T-helper 9 cell (primary cell): ENCODE results near the gene LAMA2.

ENCODE experiments used
- DNase-seq: peaks from one replicate; pipeline ENCODE4 v3.0.0-alpha.2; 2020

LAMA2 gene

DNA sequence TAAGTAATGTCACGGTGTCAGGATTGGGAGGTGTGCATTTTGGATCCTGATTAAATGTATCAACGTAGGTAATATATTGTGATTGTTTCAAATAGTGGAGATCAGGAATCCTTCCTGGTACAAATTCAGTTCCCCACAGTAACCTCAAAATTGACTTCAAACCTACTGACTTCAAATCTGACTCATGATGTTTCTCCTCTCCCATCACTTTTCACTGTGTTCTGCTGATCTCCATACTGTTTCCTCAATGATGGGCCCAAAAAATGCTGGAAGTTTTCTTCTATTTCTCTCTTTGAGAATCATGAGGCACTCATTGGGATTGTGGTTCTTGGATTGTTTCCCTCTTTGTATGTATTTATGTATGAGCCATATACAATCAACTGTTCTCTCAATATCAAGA, 35.9 kb downstream of the LAMA2 start:
- no peak for DNase-seq

DNA sequence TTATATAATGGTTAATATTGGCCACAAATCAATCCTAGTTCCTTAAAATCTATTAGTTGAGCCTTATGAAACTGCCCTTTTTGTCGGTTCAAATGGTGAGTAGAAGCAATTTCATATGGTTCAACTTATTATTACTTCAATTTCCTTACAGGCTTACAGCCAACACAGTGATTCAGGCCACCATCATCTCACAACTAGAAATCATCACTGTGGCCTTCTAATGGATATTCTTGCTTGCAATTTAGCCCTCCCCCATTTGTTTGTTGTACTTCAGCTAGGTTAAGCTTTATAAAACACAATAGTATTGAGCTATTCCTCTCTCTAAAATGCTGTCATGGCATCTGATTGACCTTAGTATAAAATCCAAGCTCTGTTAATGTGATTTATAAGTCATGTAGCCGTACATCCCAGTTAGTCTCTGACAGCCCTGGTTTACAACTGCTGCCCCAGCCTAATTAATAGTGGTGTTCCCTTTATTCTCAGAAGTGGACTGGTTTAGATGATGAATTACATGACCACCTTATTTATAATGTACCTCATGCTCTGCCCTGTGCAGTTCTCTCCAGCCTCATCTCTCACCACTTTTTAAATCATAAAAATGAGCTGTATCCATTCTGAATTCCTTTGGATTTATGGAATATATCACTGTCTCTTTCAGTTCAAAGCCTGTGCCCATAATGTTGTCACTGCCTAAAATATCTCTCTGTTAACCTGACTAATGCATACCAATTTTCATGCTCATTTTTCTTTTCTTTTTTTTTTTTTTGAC, 36.7 kb downstream of the LAMA2 start:
- no peak for DNase-seq

DNA sequence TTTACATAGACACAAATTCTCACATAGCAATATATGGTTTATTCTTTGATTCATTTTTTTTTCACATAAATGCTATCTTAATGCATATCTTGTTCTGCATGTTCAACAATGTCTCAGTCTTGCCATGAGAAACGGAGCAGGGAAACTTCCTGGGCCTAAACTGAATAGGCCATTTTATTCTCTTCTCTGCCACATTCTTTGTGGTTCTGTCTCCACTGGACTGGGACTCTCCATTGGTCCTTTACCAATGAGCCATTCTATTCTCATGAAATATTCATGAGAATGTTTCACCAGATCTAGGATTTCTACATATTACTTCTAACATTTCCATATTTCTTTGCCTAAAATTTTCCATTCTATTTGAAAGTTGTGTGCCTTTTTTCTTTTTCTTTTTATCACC, 42.8 kb downstream of the LAMA2 start:
- no peak for DNase-seq

DNA sequence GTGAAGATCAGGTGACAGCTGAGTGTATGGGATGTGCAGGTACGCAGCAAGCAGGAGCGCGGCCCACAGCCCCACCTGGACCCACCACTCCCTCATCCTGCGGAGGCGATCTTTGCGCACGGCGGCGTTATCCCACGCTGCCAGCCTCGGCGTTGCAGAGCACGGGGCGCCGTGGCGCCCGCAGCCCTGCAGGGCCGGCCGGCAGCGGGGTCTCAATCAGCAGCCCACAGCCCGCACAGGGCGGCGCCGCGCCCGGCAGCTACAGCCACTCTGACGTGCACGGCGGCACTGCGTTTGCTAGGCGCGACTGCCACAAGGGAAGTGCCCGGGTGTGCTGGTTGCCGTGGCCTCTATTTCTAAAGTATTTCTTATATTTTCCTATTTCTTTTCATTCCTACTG, 46.9 kb downstream of the LAMA2 start:
- no peak for DNase-seq

DNA sequence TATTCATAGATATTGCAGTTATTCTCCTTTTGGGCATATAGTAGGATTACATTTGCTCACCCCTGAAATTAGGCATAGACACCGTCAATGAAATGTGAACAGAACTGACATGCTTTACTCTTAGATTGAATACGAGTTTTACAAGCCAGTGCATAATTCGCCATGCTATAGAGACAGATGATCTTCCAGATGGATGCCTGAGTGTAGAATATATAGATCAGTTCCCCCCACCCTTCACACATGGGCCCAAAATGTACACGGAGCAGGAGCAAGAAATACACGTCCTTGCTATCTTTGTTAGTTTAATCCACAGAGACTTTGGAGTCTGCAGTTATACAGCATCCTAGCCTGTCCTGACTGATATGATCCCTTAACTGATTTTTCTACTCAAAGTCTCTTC, 47.4 kb downstream of the LAMA2 start:
- DNase-seq: no peak

DNA sequence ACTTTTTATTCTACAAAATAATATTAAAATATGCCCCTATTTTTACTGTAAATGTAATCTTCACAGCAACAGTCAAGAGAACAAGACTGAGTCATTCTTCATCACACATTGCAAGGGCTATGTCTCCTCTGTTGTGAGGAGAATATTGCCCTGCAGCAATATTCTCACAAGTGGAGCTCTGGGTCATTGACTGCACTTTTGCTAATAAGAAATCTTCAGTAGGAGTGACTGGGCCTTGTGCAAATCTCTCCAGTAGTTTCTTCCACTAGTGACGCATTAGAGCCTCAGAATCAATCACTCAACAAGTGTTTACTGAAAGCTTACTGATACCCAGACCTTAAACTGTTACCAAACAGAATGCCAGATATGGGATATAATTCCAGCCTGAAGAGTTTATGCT, 49.1 kb downstream of the LAMA2 start:
- no peak for DNase-seq

DNA sequence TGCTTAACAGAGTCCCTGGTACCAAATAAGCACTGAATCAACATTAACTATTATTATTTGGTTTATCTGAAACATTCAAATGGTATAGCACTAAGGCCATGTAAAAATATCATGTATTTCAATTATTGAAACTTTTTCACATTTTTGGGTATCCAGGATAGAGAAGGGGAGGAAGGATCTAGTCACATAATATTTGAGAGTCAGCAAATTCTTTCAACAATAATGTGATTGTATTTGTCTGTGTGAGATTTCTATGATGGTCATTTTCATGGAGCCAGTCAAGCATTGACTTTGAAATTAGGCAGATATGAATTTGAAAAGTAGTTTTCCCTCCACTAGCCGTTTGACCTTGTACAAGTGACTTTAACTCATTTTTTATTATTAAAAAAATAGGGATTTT, 67.9 kb downstream of the LAMA2 start:
- no peak for DNase-seq

DNA sequence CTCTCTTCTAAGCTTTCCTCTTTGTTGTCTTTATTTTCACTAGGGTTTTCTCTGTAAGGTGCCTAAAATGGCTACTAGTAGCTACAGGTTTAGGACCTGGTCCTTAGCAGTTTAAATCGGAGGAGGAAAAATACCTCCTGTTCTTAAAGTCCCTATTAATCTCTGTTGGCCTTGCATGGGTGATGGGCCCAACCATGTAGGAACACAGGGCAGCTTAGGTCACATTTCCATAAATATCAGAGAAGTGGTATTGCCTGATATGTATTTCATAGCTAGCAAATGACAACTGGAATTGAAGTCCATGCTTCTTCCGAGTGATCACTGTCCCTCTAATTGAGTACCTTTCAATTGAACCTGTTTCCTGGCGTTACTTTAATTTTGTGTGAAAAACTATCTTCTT, 70.0 kb downstream of the LAMA2 start:
- no peak for DNase-seq

DNA sequence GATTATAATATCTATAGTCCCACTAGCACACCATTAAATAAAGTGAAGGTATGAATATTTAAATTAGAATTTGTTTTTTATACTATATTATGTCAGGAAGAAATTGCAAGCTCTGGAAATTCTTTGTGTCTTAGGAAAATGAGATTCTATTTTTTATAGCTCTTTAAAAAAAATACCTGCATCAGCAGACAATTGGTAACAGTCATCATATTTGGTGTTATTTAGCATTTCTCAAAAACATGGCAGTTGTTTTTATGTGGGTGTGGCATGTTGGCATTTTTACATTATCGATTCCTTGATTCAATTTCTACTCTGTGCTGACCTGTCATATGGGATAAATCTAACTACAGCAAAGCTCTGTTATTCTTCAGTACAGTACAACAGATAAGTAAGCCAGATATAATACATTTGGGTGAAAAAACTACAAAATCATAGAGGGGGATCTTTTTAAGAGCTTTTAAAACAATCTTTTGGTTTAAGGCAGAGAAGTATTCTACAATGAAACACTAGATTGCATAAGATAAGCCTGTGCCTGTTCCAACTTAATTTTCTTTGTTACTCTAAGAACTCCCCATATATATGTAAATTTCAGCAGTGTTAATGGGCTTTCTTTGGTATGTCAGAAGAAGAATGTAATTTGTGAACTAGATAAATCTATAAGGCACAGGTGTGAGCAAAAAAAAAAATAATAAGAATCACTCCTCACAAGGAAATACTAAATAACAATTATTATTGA, 71.5 kb downstream of the LAMA2 start:
- DNase-seq: no peak

DNA sequence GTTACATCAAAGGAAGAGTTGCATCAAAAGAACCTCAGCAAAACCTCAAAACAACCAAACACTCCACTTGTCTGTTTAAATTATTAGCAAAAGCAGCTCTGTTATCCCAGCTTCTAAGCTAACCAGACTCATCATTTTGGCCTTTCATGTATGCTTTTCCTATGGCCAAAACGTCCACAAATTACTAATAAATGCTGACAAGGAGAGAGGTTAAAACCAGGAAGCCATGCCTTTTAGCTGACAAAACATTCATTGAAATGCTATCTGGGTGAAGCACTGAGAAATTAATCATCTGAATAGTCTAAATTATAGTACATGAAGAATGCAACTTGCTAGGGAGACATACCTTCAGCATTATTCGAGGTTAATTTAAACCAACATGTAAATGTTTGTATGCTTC, 80.6 kb downstream of the LAMA2 start:
- no peak for DNase-seq

DNA sequence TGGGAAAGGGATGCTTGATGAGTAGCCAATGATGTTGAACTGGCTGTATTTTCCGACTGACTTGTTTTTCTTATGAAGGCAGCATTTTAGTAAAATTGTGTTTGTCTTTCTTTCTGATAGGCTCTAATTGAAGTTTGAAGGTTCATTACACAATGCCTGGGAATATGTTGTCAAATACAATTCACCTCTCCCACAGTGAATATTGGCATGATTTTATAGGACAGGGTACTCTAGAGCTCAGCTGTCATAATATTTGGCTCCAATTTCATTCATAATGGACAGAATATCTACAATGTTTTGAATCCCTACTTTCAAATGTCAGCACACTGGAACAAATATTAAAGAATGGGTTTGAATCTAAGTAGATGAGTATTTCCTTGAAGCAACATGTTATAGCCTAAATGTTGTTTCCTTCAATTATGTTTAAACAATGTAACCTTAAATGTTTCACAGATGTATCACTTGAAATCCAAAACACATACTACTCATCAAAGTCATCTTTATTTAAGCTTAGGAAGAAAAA, 81.4 kb downstream of the LAMA2 start:
- no peak for DNase-seq

DNA sequence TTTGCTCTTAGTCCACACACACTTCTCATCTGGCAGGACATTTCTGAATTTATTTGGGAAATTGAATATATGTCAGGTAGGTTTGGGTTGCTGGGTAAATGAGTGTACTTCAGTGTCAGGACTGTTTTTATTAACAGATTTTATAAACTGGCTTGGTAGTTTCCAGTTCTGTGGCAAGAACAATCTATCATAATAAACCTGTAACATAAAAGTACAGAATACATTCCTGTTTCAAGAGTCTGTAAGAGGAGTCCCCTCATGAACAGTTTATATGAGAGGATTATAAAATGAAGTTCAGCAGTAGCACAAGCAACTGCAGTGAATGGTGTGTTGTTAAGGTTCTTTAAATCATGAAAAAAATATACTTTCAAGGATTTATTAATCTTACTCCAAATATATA, 81.8 kb downstream of the LAMA2 start:
- no peak for DNase-seq

DNA sequence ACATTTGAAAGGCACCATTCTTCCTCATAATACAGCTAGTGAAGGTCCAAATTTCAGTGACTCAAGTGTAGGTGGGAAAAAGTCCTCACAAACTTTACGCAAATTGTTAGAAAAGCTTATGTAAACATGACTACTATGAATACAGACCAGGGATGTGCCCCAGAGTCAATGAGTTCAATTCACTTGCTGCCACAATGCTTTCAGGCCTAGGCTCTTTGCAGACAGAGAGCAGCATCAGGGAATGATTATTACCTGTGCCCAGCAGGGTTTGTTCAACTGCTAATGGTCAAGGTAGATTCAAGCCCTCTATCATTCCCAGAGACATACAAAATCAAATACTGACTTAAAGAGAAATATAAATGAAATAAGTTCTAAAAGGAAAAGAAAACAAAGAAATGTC, 84.0 kb downstream of the LAMA2 start:
- DNase-seq: no peak

DNA sequence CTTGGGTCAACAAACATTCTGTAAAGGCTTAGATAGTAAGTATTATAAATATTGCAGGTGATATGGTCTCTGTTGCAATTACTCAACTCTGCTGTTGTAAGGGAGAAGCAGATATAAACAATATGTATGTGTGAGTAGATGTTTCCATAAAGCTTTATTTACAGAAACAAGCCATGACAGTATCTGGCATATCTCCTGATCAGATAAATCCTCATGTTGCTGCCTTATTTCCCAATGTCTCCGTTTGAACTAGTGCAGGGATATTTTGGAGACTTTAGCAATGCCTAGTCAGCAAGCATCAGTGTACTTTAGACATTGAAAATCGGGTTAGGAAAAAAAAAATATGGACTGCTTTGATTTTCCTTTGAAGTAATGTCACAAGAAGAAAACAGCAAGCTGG, 96.1 kb downstream of the LAMA2 start:
- DNase-seq: no peak

DNA sequence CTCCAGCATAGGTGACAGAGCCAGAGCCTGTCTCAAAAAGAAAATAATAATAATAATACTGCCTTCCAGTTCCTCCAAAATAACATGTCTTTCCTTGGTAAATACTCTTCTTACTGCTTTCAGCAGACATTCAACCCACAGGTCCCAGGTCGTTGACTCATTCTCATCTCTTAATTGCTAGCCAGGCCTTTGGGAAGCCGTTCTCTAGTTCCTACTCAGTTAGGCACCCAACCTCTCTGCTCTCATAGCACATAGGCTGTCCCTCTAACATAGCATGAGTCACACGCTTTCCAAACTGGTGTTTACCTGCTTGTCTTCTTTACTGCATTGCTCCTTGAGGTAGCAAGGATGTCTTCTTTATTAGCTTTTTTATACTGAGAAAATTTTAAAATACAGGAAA, 98.8 kb downstream of the LAMA2 start:
- DNase-seq: no peak

DNA sequence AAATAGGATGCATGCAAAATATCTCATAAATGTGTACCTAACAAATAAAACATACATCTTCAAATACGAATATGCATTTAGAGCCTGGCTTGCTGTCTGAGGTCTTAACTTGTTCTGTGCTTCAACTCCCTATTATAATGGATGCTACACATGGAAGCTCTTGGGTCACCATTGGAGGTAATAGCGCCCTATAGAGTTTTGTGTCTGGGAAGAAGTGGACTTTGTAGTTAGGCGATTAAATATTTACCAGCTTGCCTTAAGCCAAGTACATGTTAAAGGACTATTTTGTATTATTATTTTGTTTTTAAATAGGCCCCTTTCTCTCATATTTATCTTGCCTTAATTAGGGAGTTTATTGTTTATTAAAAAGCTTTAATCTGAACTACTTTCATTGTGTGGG, 107.4 kb downstream of the LAMA2 start:
- no peak for DNase-seq

DNA sequence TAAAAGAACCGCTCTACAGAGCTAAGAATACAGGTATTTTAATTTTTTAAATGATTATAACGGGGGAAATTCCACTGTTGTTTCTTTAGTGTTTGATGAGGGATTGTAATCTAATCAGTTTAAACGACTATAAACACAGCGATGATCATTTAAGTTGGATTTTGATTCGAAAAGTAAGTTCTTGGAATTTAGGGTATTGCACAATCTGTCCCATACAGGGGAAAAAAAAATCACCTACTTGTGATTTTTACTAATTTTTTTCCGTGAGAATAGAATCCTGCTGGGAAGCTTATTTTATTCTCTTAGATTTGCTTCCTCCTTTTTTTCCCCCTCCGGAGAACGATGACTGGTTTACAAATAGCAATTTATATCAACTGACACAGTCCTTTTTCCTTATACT, 108.0 kb downstream of the LAMA2 start:
- DNase-seq: no peak

DNA sequence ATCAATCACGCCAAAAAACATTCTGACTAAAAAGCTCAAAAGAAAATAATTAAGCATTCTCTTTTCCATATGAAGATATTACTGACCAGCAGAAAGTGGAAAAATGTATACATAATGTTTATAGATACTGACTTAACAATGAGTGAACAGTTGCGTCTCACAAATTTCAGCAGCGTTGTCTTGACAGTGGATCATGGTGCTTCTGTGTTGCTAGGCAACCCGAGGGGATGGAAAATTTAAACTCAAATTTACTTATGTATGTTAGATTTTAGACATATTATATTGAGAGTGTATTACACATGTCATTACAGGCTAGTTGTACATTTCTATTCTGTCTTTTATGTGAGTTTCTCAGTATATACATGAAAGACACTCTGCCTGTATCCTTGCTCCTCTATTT, 110.2 kb downstream of the LAMA2 start:
- no peak for DNase-seq

DNA sequence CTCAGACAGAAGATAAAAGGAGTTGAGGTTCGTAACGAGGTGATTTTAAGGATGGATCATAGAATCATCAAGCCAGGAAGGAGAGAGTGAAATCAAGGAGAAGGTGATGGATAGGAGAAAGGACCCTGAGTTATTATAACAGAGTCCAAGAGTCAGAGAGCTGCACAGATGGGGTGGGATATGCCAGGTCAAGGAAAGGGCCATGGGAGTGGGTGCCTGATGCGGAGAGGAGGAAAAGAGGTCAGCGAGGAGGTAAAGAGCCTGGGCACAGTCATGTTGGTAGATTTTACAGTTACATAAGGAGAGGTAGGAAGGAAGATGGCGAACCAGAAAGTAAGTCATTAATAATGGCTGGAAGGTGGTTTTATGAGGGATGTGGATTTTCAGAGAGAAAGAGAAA, 114.9 kb downstream of the LAMA2 start:
- DNase-seq: no peak

DNA sequence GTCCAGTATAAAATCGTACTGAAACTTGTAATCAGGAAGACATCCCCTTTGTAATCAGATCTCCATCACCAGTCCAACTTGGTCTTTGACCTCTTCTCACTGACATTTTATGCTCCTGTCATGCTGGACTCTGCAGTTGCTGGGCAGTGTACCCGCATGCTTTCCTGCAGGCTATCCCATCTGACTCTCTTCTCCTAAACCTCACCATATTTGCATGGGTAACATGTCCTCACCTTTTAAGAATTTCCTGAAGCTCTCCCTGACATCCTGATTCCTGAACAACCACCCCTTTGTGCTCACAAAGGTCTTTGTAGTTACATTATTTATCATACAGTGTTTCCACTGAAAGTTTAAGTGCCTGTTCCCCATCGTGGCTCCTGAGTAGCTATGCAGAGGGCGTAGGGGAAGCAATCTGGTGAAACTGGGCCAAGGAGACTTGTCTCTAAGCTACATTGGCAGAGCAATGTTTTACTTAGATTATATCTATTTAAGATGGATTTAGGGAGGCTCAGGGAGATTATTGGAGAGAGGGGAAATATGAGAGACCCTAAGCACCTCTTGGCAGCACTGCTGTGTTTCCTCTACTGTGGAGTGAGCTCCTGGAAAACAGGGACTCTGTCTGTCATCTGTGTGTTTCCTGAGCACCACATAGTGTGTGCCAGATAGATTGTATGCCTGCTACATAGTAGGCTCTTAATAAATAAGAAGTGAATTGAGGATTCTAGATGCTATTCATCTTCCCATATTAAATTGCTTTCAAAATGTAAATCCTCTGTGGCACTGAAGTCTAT, 124.0 kb downstream of the LAMA2 start:
- DNase-seq: no peak

DNA sequence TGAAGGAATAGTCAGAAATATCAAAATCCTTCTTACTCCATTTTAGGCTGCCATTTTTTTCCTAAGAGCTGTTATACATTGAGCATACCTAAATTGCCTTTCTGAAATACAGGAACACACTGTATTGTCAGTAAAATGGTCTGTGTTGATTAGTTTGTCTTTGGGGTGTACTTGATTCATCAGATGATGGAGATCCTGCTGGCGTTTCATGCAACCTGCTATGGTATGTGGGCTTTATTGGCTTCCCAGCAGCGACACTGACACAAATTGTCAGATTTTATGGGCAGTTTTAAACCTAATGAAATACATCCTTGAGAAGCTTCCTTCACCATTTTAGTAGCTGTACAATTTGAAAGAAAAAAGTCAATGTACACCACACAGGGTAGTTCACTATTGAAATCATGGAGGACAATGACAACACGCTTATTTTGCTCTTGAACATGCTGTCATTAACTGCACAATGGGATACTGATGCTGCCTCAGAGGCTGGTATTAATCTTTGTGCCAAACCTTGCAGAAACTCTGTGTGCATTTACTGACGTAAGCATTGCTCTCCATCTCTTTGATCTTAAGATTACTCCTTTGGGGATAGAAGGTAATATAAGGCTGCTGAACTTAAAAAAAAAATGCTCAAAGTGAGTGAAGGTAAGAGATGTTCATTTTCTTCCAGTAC, 124.9 kb downstream of the LAMA2 start:
- no peak for DNase-seq

DNA sequence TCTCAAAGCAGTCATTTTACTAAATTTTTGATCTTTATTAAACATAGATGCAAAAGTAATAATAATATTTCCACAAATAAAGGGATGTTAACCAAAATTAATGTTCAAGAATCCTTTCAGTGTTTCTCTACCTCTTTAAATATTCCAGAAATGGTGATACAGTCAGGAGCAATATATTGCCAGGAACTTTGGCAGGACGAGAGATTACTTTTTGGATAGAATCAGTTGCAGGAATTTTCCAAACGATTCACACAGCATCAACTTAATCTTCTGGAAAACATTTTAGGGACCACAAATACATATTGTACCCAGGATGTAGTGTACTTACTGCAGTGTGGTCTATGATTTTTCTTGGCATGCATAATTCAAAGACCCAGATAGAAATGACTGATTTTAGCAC, 125.7 kb downstream of the LAMA2 start:
- DNase-seq: no peak

DNA sequence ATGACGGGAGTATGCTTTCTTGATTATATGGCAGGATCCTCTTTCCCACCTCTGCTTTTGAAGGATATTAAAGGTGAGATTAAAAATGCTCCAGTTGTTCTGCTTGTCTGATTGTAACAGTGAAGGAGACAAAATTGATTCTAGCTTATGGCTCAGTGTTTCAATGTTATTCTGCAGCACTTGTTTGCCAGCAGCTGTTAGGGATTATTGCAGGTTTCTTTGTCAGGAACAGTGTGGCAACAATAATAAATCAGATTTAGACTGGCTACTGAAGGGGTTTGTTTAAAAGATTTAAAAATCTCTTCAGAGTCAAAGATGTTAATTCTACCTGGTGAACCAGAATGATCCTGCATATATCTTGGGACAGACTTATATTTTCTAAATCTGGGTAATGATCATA, 126.9 kb downstream of the LAMA2 start:
- DNase-seq: no peak
